HG03354 (cell line): ENCODE results near the gene GCHFR.
A peak's percentile ranks its signal among the peaks of the same experiment; 100 is the strongest.

Experiments used
- ATAC-seq: cut with Tn5 transposase; IDR thresholded peaks from one replicate; pipeline ENCODE4 v1.9.1; 2021; ENCODE audit warnings: mild to moderate bottlenecking; ENCODE audit not compliant: unreplicated experiment, poor library complexity, severe bottlenecking

The GCHFR gene

GRCh38 chr15:40773496-40773895 lies 9.6 kb downstream of the GCHFR start:
- no peak for ATAC-seq

- no peak for ATAC-seq
Observed at GRCh38 chr15:40773902-40774301, 10.0 kb downstream of the GCHFR start.

GRCh38 chr15:40775007-40775406 lies 11.1 kb downstream of the GCHFR start:
- ATAC-seq, result no peak

- ATAC-seq, result no peak
Observed at GRCh38 chr15:40775740-40776536, 12.1 kb downstream of the GCHFR start.

DNA sequence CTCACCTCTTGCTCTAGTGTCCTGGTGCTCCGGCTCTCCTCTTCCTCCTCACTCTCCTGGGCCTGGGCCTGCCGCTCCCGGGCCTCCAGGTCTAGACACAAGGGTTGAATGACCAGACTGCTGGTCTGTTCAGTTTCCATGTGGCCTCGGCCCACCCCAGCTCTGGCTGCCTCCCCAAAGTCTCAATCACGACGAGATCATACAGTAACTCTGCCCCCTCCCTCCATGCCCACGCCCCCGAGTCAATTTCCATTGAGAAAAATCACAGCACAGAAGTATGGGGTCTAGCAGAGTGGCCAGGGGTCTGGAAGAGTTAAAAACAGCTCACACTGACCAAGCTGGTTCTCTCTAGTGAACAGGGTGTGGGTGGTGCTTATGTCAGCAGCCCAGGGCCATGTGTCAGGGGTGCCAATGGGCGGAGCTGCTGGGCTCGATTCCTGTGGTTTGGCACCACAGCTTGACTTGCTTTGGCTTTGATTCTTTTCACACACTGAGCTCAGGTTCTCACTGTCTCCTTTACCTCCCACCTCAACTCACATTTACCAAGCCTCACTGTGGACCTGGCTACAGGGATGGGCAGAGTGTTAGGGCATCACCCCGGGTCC lies 12.8 kb downstream of the GCHFR start:
- no peak for ATAC-seq

- peak; percentile 81 for ATAC-seq
Observed at GRCh38 chr15:40782609-40783227, 18.9 kb downstream of the GCHFR start.

DNA sequence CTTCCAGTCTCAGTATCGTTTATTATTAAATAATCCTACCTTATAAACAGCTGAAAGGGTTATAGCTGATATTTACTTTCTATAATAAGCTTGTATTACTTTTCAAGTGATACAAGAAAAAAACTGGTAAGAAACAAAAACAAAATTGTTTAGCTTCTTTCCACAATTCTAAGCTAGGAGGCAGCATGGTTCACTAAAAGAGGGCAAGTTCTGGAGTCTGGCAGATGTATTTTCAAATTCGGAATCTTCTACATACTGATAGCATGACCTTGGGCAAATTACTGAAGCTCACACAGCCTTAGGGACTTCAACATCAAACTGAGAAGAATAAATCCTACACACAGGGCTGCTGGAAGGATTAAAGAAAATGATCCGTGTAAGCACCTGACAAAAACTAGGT lies 21.3 kb downstream of the GCHFR start:
- no peak for ATAC-seq

- ATAC-seq, result no peak
Observed at GRCh38 chr15:40785814-40786213, 21.9 kb downstream of the GCHFR start.

DNA sequence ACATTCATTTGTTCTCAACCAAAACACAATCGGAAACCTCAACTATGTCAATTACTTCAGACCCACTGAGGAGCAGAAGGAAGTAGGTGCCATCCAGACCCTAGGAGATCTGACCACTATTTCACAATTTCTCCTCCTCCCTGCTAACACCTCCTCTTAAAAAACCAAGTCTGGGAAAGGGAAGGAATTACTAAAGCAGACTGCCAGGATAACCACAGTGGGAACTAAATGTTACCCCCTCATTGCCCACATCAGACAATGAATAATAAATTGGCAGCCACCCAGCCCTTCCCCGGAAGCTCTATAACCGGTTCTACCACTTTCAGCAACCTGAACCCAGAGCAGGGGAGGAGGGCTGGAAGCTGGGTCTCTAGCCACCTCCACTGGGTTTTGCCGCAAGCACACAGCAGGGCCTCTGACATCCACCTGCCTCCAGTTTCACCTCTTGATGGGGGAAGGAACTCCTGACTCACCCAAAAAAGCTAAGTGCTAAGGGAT lies 23.5 kb downstream of the GCHFR start:
- no peak for ATAC-seq

DNA sequence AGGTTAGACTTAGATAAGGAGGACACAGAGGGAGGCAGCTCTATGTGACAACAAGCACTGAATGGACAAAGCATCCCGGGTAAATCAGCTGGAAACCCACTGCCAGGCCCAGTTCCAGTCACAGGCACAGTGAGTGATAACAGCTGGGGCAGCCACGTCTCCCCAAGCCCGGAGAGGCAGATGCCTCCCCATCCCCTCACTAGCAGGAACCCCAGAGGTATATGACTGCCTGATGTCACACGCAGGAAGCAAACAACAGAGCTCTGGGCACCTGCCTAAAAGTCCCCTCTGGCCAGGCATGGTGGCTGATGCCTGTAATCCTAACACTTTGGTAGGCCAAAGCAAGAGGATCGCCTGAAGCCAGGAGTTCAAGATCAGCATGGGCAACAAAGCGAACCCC lies 24.1 kb downstream of the GCHFR start:
- no peak for ATAC-seq

- no peak for ATAC-seq
Observed at GRCh38 chr15:40789119-40789518, 25.3 kb downstream of the GCHFR start.

DNA sequence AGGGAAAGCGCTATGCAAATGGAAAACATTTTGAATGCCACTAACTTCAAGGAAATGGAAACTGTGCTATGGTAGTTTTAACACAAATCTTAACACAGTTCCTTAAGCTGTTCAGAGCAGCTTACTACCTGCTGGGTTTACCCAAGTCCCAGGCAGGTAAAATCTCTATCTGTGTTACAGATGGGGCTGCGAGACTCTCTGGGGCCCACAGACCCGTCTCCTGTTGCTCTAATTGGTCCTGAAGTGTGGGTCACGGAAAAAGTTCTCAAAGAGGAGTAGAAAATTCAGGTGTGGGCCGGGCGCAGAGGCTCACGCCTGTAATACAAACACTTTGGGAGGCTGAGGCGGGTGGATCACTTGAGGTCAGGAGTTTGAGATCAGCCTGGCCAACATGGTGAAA lies 26.1 kb downstream of the GCHFR start:
- no peak for ATAC-seq

- ATAC-seq, result no peak
Observed at GRCh38 chr15:40790718-40791117, 26.9 kb downstream of the GCHFR start.

GRCh38 chr15:40792394-40792793 lies 28.5 kb downstream of the GCHFR start:
- ATAC-seq, result no peak

DNA sequence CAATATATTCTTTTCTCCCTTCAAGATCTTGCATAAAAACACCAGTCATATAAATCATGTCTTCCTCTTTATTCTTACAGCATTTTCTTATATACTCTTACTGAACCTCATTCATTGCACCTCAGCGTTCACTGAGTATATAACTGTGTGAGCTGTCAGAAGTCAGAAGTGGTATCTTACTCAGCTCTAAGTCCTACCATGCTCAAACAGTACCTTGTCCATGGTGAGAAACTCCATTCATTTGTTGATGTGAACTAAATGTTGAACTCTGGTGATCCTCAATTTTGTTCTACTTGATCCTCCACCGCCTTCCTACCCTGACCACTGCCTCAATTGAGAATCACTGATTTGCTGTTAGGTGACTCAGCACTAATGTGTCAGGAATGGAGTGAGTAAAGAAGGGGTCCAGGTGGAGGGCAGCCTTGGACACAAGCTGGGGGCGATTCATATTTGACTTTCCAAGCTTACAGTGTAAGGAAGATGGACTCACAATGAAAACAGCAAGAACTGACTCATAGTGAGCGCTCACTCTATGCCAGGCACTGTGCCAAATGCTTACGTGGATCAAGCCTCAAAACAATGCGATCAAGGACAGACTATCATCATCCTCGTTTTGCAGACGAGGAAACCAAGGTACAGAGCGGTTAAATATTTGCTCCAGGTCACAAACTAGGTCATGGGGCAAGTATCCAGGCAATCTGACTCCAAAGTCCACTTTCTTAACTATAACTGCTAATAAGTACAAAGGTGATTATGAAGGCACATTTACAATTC lies 29.5 kb downstream of the GCHFR start:
- no peak for ATAC-seq

GRCh38 chr15:40796041-40796440 lies 32.2 kb downstream of the GCHFR start:
- no peak for ATAC-seq

GRCh38 chr15:40796512-40796911 lies 32.6 kb downstream of the GCHFR start:
- no peak for ATAC-seq

DNA sequence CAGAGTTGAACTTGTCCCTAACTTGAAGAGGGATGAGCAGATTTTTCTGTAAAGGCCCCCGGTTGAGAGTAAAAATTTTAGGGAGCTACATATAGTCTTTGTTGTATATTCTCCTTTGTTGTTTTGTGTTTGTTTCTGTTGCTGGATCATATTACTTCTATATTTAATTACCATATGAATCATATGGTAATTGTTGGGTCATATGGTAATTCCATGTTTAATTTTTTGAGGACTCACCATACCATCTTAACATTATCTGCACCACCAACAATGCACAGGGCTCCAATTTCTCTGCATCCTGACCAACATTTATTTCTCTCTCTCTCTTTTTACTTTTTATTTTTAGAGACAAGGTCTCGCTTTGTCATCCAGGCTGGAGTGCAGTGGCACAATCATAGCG lies 35.7 kb downstream of the GCHFR start:
- ATAC-seq, result no peak

DNA sequence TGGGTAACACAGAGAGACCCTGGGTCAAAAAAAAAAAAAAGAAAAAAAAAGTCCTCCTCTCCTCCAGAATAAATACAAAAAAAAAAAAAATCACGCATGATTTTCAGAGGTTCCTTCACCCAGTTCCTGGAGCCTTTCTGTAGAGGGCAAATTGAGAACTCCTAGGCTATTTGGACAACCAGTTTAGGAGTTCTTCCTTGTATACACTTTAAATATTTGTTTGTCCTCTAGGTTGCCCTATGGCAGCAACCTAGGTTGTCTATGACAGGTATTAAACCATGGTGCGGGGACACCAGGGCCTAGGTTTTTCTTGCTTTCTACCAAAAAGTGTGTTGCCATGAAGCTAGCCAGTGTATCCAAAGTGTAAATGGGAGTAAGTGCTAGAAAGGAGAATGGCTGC lies 39.2 kb downstream of the GCHFR start:
- no peak for ATAC-seq

DNA sequence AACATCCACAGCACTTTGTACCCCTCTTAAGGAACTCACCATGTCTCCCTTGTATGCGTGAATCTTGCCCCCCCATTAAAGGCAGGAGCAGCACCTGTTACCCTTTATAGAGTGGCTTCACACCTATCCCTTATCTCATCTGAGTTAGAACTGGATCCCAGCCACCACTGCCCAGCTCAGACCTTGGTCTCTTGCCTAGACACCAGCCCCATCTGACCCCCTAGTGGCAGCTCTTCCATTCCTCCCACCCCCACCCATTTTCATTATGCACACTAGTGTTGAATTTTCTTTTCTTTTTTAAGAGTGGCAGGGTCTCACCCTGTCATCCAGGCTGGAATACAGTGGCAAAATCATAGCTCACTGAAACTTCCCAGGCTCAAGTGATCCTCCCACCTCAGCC lies 39.8 kb downstream of the GCHFR start:
- ATAC-seq, result no peak
